NCI-H82 (cell line): Measurements from ENCODE around the gene MPST.

Experiments
- DNase-seq: peaks from one replicate; lab custom pipeline; 2025; lab: John Stamatoyannopoulos, UW

The MPST gene

DNA sequence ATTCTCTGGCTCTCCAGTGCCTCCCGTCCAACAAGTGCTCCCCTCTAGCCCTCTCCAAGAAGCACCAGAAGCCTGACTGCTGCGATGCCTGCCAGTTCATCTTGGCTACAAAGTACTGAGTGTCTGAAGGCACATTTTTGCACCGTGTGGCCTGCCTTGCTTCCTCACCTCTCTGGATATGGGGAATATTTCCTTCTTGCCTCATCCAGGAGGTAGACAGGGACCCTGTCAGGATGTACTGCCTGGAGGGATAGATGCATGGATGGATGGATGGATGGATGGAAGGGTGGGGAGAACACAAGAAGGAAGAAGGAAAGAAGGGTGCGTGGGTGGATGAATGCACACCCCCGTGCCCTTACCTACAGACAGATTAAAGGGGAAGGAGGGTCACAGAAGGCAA is 59.6 kb downstream of the MPST start:
- no peak for DNase-seq
